ENCODE measurements around the gene C9orf50.

DNA sequence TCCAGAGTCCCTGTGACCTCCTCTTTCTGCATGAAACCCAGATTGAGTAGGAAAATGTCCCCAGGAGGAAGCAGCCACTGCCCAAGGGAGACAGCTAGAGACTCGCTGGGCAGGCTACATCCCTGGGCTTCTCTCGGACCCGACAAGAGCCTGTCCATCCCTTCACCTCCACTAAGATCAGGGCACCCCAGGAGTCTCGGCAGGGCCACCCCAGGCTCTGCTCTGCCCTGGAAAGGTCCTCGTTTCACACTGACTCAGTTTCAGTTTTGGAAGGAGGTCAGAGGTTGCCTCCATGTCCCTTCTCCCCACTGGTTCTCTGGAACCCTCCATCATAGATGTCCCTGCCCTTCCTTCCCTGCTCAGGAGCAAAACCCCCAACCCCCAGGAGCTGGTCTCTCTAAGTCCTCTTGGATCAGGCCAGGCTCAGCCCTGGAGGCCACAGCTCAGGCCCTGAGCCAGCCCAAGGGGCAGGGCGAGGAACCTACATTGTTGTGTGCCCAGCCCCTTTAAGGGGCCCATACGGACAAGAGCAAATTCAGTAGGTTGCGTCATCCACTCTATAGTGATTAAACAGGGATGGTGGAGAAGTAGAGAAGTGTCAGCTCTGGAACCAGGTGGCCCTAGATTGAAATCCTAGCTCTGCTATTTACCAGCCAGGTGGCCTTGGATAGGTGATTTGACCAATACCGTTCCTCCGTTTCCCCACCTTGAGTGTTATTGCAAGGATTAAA is 37.4 kb downstream of the C9orf50 start:
- TF ChIP-seq GATA2 (IDR thresholded peaks at IDR 0.05; ENCODE audit: low read depth, low read length) (no peak), GATA3 (IDR thresholded peaks at IDR 0.05; ENCODE audit: low read depth, low read length) (no peak)
